GM21390 (cell line): ENCODE results near the gene NELL1.
"Not testable (repeated sequence)": the region's sequence is repeated elsewhere in the genome, so short reads cannot be mapped to it uniquely, and the experiment has no call there.

Source experiments
- ATAC-seq: cut with Tn5 transposase; IDR thresholded peaks from one replicate; pipeline ENCODE4 v1.9.1; 2021; ENCODE audit not compliant: unreplicated experiment

Gene NELL1

DNA sequence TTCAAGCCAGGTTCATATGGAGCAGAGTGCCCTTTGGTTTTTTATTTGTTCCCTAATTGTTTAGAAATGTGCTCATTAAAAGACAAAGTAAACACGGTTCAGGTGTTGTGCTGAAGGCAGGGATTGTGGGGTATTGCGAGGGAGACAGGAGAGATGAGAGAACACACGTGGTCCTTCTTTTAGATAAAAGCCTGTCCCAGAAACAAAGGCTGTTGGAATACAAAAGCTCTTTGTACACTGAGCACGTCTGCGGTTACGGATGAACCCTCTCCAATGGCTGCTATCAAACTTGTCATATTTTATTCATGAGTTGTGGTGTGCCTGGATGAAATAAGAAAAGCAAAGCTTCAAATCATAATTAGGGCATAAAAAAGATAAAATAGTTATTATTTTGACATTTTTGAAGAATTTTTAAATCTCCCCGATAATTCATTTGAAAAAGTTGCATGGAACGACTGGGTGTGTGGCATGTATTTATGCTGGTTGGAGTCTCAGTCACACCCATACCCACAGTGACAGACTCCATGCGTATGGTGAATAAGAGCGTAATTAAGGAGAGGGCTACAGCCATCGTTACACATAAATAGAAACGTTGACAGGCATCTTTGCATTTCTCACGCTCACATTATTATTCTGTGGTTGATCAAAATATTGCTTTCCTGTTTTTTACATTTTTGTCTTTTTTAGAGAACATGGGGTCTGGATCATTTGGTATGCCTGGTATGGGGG lies 92.9 kb downstream of the NELL1 start:
- no peak for ATAC-seq

DNA sequence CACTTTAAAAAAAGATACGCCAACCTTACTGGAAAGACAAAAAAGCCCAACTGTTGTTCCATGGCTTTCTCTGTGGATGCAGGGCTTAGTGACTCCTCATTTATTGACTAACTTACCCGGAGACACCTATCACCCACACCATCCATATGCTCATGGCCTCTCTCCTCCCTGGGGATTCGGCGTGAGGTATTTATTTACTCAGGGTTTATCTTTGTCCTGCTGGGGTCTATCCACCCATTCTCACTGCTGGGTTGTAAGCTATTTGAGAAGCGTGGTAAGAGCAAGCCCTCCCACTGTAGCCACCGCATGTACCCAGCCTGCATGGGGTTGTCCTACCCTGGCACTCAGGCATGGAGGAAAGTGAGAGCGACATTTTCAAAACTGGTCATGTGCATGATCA lies 93.6 kb downstream of the NELL1 start:
- no peak for ATAC-seq

- ATAC-seq, result no peak
These were observed 101.1 kb downstream of the NELL1 start for GRCh38 chr11:20770414-20770946.

DNA sequence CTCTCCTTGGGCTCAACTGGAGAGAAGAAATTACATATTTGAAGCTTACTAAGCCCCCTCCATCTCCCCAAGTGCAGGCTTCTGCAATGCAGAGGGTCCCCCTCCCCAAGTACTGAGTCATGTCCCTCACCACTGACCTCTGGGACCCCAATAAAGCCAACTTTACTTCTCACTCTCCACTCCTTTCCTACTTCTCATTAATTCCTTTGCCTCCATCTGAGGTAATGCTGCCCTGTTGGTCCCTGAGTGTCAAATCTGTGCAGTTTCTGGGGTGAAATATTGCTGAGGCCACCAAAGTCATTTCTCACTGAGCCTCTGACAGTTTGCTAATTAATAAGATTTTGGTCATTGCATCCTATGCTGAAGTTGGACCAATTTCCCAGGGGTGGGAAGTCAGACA lies 101.6 kb downstream of the NELL1 start:
- no peak for ATAC-seq

- ATAC-seq, result no peak
These were observed 102.3 kb downstream of the NELL1 start for GRCh38 chr11:20771681-20772080.

DNA sequence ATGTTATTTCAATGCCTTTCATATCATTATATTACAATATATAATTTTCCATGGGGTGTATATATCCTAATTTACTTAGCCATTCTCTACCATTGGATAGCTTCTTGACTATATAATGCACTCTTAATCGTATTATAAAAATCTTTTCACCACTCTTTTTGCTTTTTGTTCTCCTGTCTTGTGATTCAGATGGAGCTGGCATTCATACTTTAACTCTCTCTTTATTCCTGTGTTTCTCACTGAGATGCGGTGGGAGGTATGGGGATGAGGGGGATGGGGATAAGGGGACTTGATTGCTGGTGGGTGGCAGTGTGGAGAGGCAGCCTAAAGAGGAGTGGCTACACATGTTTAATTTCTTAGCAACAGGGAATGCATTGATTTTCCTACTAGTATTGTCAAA lies 105.9 kb downstream of the NELL1 start:
- ATAC-seq, result no peak

DNA sequence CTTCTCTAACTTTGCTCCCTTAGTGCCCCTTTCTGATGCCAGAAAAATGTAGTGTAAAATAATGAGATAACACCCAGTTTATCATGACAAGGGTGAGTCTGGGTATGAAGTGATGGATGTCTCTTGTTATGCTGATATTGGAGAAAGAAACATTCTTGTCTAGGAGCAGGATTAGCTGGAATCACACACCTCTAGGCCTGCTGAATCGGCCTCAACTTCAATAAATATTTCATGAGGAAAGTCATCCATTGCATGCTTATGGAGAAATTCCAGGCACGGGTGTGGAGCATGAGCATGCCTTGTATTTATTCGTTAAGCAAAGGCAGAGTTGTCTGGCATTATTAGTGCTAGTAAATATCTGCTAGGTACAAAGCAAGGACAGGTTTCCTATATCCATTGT lies 113.4 kb downstream of the NELL1 start:
- ATAC-seq, result no peak

DNA sequence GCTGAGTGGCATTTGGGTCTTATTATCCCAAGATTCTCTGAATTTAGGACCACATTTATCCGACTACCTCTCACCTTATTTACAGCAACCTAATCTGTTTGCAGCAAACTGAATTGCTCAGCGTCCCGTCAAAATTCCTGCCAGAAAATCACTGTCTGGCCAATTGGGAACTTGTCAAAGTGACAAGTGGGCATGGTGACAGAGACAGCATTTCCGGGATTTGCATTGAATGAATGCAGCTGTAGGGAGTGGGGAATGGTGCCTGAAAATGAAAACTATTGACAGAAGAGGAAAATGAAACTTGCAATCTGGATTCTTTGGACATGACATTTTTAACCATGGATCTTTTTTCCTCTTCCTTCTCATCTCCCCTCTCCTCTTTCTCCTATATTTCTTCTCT lies 113.8 kb downstream of the NELL1 start:
- ATAC-seq, result no peak

GRCh38 chr11:20790622-20791021 lies 121.2 kb downstream of the NELL1 start:
- no peak for ATAC-seq

DNA sequence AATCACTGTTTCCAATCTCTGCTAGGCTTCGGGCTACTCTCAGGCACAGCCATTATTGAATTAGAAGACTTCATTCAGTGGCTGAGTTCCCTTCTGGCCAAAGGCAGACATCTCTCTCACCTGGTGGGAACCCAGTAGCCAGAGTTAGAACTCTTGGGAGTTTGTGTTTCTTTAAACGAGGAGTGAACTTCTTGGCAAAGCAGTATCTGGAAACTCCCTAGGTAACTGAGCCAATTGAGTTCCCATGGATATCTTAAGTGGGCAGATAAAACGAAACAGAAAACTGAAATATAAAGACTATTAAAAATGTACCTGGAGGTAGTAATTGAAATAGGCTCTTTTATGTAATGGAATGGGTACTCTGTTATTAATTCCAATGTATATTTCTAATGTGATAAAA lies 125.6 kb downstream of the NELL1 start:
- ATAC-seq, result no peak

- ATAC-seq, result no peak
These were observed 138.9 kb downstream of the NELL1 start for GRCh38 chr11:20808328-20808727.

DNA sequence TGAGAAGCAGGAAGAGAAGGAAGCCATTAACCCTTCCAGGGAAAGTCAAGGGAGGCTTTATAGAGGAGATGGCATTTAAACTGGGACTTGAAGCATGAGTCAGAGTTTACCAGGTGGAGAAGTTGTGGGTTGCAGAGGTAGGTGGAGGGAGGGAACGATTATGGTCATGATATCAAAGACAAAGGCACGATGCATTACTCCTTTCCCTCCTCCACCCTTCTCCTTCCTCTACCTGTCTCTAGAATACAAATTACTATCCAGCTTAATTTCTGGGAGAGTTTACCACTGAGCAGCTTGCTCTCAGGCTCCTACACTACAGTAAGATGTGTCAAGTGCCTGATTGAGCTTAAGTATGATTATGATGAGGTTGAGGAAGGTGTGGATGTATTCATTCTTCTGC lies 151.7 kb downstream of the NELL1 start:
- no peak for ATAC-seq

DNA sequence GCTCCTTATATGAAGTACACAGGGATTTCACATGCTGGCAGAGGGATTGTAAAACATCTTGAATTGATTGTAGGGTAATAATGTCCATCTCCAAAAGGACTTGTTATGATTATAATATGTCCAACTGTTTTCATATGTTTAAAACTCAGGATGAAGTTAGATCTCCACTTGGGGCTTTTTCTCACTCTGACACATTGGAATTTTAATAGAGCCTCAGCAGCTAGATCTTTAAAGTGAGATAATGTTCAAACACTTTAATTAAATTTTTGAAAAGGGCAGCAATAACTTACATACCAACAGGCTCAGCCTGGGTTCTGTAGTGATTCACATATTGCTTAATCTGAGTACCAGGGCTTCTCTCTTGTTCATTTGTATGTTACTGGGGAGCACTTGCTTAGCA lies 152.1 kb downstream of the NELL1 start:
- ATAC-seq, result no peak

DNA sequence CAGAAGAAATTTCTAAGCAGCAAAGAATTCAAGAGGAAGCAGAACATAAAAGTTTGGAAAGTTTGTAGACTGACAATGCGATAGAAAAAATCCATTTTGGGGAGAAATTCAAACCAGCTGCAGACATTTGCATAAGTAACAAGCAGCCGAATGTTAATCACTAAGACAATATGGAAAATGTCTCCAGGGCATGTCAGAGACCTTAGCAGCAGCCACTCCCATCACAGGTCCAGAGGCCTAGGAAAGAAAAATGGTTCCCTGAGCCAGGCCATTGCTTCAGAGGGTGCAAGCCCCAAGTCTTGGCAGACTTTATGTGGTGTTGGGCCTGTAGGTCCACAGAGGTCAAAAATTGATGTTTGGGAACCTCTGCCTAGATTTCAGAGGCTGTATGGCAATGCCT lies 155.4 kb downstream of the NELL1 start:
- ATAC-seq, result no peak

DNA sequence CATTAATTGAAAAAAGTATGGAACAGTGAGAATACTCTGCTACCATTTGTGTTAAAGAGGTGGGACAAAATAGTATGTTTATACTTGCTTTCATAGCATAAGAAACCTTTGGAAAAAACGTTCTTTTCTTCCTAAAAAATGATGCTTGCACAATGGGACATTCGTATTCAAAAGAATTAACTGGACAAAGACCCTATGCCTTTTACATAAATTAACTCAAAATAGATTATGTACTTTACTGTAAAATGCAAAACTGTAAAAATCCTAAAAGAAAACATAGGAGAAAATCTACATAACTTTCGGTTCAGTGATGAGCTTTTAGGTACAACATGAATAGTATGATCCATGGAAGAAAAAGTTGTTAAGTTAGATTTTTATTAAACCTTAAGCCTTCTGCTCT lies 166.2 kb downstream of the NELL1 start:
- no peak for ATAC-seq

DNA sequence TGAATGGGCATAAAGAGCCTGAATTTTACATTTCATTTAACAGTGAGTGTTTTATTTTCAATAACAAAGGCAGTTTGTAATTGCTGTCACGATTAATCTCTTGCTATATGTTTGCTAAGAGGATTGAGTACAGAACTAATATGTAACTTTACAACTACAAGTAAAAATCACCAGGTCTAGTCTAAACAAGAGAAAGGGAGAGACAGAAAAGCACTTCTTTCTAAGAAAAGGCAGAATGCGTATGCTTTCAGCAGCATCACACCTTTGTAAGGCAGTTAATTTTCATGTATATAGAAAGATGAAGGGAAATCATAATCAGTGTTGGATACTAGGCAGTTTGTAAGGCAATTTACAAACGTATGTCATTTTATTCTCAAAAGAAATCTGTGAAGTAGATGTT lies 169.8 kb downstream of the NELL1 start:
- ATAC-seq, result no peak

DNA sequence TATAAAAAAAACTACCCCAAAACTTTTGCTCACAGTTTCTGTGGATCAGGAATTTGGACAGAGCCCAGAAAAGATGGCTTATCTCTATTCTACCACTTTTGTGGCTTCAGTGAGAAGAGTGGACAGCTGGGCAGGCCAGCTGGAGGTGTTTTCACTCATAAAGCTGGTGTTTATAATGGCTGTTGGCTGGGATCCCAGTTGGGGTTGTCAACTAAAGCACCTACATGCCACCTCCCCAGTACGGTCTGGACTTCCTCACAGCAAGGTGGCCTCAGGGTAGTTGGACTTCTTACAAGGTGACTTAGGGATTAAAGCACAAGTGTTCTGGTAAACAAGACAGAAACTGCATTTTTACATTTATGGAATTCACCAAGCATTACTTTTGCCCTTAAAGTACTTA lies 171.0 kb downstream of the NELL1 start:
- no peak for ATAC-seq

- no peak for ATAC-seq
These were observed 174.8 kb downstream of the NELL1 start for GRCh38 chr11:20844216-20844615.

DNA sequence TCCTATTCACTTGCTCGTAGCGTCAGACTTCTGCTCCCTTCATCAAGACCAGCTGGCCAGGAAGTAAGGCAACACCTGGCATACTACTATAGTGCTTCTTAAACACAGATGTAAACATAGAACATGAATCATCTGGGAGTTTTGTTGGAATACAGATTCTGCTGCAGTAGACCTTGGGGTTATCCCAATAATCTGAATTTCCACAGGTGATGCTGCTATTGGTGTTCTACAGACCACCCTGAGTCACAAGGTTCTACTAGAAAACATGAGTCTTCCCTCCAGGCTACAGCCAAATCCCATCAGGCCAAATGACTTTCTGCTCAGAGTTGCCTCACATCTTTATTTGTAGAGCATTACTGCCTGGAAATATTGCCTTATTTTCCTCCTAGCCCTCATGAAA lies 175.2 kb downstream of the NELL1 start:
- ATAC-seq, result no peak

DNA sequence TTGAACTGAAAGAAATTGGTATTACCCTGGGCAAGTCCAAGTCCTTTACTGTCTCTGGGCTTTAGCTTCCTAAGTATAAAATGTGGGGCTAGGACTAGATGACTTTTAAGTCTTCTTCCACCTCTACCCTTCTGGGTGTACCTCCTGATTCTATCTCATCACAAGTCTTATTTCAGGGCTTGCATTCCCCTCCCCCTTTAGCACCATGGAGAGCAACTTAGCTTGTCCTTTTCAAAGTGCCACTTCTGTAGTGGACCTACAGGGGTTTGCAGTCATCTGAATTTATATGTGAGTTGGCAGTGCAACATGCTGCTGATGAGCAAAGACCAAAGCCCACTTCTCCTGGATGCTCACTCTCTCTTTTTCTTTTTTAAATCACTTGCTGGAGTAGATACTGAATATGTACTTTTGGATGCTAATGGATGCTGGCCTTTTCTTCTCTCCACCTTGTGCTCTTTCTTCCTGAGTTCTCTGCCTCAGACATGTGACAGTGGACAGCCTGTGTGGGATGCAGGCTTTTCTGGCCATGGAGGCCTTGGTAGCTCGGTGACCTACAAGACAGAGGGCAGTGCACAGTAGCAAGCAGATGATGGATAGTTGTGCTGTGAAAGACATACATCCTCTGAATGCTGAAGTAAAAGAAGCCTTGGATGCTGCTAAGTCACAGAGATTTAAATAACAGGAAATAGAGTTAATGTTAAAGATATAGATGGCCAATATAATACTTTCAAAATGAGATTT lies 185.0 kb downstream of the NELL1 start:
- ATAC-seq, result no peak

DNA sequence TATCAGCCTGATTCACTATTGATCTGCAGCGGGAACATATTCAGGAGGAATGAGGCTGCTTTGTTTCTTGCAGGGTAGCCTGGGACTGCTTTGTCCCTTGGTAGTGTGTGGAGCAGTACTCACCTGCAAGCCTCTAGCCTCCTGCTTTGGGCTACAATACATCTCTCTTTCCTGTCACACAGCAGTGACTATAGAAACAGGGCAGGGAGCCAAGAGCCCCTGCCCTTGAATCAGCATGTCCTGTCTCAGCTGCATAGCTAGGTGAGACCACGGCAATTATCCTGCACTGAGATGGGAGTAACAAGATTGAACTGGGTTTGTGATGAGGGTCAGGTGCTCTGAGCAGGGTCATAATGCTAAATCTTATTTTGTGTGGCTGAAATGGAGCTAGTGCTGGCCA lies 191.9 kb downstream of the NELL1 start:
- no peak for ATAC-seq

DNA sequence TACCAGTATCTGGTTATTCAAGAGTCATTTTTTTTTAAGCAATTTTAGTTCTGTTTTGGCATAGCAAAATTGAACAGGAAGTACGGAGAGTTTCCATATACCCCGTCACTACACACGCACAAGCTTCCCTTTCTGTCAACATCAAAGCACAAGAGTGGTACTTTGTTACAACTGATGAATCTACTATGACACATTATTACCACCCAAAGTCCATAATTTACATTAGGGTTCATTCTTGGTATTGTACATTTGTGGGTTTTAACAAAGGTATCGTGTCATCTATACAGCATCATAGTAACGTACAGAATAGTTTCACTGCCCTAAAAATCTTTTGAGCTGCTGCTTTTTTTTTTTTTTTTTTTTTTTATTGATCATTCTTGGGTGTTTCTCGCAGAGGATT lies 192.9 kb downstream of the NELL1 start:
- ATAC-seq, result not testable (repeated sequence)

GRCh38 chr11:20864628-20865027 lies 195.2 kb downstream of the NELL1 start:
- no peak for ATAC-seq
